CD14-positive monocyte (primary cell): ENCODE measurements around the gene GCKR. TPM values are rescaled to one million over a fixed set of nuclear protein-coding genes. Genes with fewer than 3 reads are reported as not detected.

ENCODE experiments used
- DNase-seq, 3 donors: peaks; one replicate each; pipeline ENCODE4 v3.0.0-alpha.2; 2011 to 2022
- H2AFZ ChIP-seq: 2 replicates; pipeline ENCODE4 v1.6.0; 2012; ENCODE audit warnings: mild to moderate bottlenecking, low read depth, low read length, inconsistent platforms; ENCODE audit not compliant: insufficient read depth, poor library complexity, severe bottlenecking
- H3K27ac ChIP-seq, 2 donors: 1 replicate in 1 of 2; 2 replicates in 1 of 2; pipeline ENCODE4 v1.5.1; 2012 to 2013; ENCODE audit warnings: low read length in 2 of 2, control low read depth in 1 of 2, inconsistent platforms in 1 of 2, low read depth in 1 of 2, mild to moderate bottlenecking in 1 of 2
- H3K27me3 ChIP-seq, 2 donors: one replicate each; pipeline versions ENCODE4 v1.6.0 to v1.6.1; 2011 to 2013; ENCODE audit warnings: low read length in 2 of 2; ENCODE audit not compliant: control insufficient read depth in 2 of 2, insufficient read depth in 2 of 2
- H3K36me3 ChIP-seq, 2 donors: replicated peaks in 1 of 2; 1 replicate in 1 of 2; 2 replicates in 1 of 2; pipeline versions ENCODE4 v1.5.1 to v1.6.1; 2012 to 2013; ENCODE audit warnings: low read length in 2 of 2, control low read depth in 1 of 2, inconsistent platforms in 1 of 2, mild to moderate bottlenecking in 1 of 2; ENCODE audit not compliant: insufficient read depth in 2 of 2, control insufficient read depth in 1 of 2
- H3K4me1 ChIP-seq, 2 donors: 1 replicate in 1 of 2; 2 replicates in 1 of 2; pipeline versions ENCODE4 v1.5.1 to v1.6.1; 2012 to 2013; ENCODE audit warnings: low read length in 2 of 2, control low read depth in 1 of 2, inconsistent platforms in 1 of 2, mild to moderate bottlenecking in 1 of 2, moderate library complexity in 1 of 2; ENCODE audit not compliant: insufficient read depth in 2 of 2, control insufficient read depth in 1 of 2
- H3K4me2 ChIP-seq: replicated peaks from 2 replicates; pipeline ENCODE3; 2012; ENCODE audit warnings: low read length, moderate library complexity, mild to moderate bottlenecking; ENCODE audit not compliant: poor library complexity, severe bottlenecking; ENCODE audit errors: extremely low read depth
- H3K4me3 ChIP-seq, 3 experiments: fragments of 200-600 bp in 1 of 3; sonication (generic) in 1 of 3; replicated peaks in 1 of 3; 1 replicate in 2 of 3; 2 replicates in 1 of 3; pipeline ENCODE4 v1.5.1; 2011 to 2013; ENCODE audit warnings: low read length in 3 of 3, mild to moderate bottlenecking in 3 of 3, control low read depth in 2 of 3, low read depth in 2 of 3, inconsistent platforms in 1 of 3, moderate library complexity in 1 of 3
- H3K79me2 ChIP-seq: 2 replicates; pipeline ENCODE4 v1.6.0; 2012; ENCODE audit warnings: mild to moderate bottlenecking, control low read depth, inconsistent platforms, low read length, moderate library complexity; ENCODE audit not compliant: insufficient read depth
- H3K9ac ChIP-seq: 2 replicates; pipeline ENCODE4 v1.6.0; 2017; ENCODE audit warnings: low read length, mild to moderate bottlenecking; ENCODE audit not compliant: insufficient read depth, poor library complexity, severe bottlenecking
- H3K9me3 ChIP-seq, 2 donors: replicated peaks in 1 of 2; 1 replicate in 1 of 2; 2 replicates in 1 of 2; pipeline versions ENCODE4 v1.5.1 to v1.6.1; 2012 to 2013; ENCODE audit warnings: low read length in 2 of 2, control low read depth in 1 of 2; ENCODE audit not compliant: control insufficient read depth in 1 of 2, insufficient read depth in 1 of 2
- H4K20me1 ChIP-seq: 2 replicates; pipeline ENCODE4 v1.6.0; 2012; ENCODE audit warnings: mild to moderate bottlenecking, low read length, control low read depth, moderate library complexity; ENCODE audit not compliant: insufficient read depth
- H3K27ac Mint-ChIP-seq, 7 donors: one replicate each; pipeline ENCODE4 v1.8.0; 2020; ENCODE audit warnings: mild to moderate bottlenecking in 7 of 7, mixed read lengths in 7 of 7, moderate library complexity in 6 of 7, inconsistent platforms in 2 of 7
- H3K27me3 Mint-ChIP-seq, 3 donors: one replicate each; pipeline ENCODE4 v1.8.0; 2021 to 2022; ENCODE audit warnings: low read depth in 3 of 3, mild to moderate bottlenecking in 3 of 3, mixed read lengths in 3 of 3, moderate library complexity in 3 of 3, inconsistent platforms in 1 of 3
- H3K36me3 Mint-ChIP-seq, 2 donors: one replicate each; pipeline ENCODE4 v1.8.0; 2020; ENCODE audit warnings: mixed read lengths in 2 of 2, inconsistent platforms in 1 of 2, mild to moderate bottlenecking in 1 of 2
- H3K4me1 Mint-ChIP-seq: one replicate; pipeline ENCODE4 v1.8.0; 2020; ENCODE audit warnings: mild to moderate bottlenecking, mixed read lengths
- H3K4me3 Mint-ChIP-seq, 2 donors: one replicate each; pipeline ENCODE4 v1.8.0; 2020; ENCODE audit warnings: mild to moderate bottlenecking in 2 of 2, mixed read lengths in 2 of 2, moderate library complexity in 1 of 2
- H3K9me3 Mint-ChIP-seq, 7 donors: one replicate each; pipeline ENCODE4 v1.8.0; 2020 to 2022; ENCODE audit warnings: mixed read lengths in 7 of 7, mild to moderate bottlenecking in 6 of 7, moderate library complexity in 6 of 7, inconsistent platforms in 2 of 7
- CTCF ChIP-seq: fragments of 200-600 bp; IDR thresholded peaks from one replicate; pipeline ENCODE4 v1.8.0; 2022; ENCODE audit warnings: antibody characterized with exemption, mild to moderate bottlenecking
- WGBS: methylation state at CpG from one replicate; pipeline ENCODE4 v1.1.5; 2013; ENCODE audit warnings: missing lambda C conversion rate; ENCODE audit not compliant: insufficient coverage; 5-methylcytosine and 5-hydroxymethylcytosine counted together
- intact Hi-C, 2 donors: fragments of 100-400 bp; cut with micrococcal nuclease; formaldehyde crosslinking; loops; one replicate each; pipeline versions ENCODE4 v1.15.0 to v1.15.1; 2023
- polyA plus RNA-seq, 3 donors: library from polyadenylated mRNA; depleted of rRNA in 1 of 3; unstranded in 2 of 3; stranded (reverse) in 1 of 3; fragments of 300-500 nt in 2 of 3; fragments of >200 nt in 1 of 3; fragmentation: Illumina TruSeq in 2 of 3; gene quantifications; 1 replicate in 2 of 3; 2 replicates in 1 of 3; pipeline ENCODE4 v1.2.3, GENCODE V29; 2012 to 2021

GCKR gene
- polyA plus RNA-seq, 3 donors, result not detected

- WGBS, result 93% methylated on average over 2 of the region's 2 CpGs
- intact Hi-C loops, result no loop called here
Measured at GRCh38 chr2:27559228-27559627, 62.6 kb downstream of the GCKR start.

GRCh38 chr2:27561060-27561459 lies 64.4 kb downstream of the GCKR start:
- WGBS, result no CpG with 5 or more reads among the region's 2 CpGs
- peaks cover 0 to 2% (median 0%) of the 10 kb centered on the region in 7 donors for H3K9me3 Mint-ChIP-seq
- H3K4me3 Mint-ChIP-seq, result no peak overlapping the region

More at GRCh38 chr2:27559228-27559627, 62.6 kb downstream of the GCKR start:
- no peak for DNase-seq
- Histone ChIP-seq H3K4me3 (no peak overlapping the region), H2AFZ (no peak overlapping the region), H3K4me1 (no peaks in the 10 kb centered on the region), H3K4me2 (no peak overlapping the region), H3K36me3 (no peaks in the 10 kb centered on the region), H4K20me1 (no peaks in the 10 kb centered on the region), H3K9ac (no peak overlapping the region), H3K9me3 (no peaks in the 10 kb centered on the region), H3K27ac (no peak overlapping the region), H3K79me2 (no peaks in the 10 kb centered on the region), H3K27me3 (peaks cover 0 to 8% of the 10 kb centered on the region in 2 donors)
- Mint-ChIP-seq H3K4me3 (no peak overlapping the region), H3K27ac (no peak overlapping the region), H3K27me3 (peaks cover 6 to 28% (median 6%) of the 10 kb centered on the region in 3 donors), H3K36me3 (no peaks in the 10 kb centered on the region), H3K4me1 (no peaks in the 10 kb centered on the region), H3K9me3 (peaks cover 0 to 2% (median 0%) of the 10 kb centered on the region in 7 donors)
- TF ChIP-seq CTCF, result no peak

More at GRCh38 chr2:27561060-27561459, 64.4 kb downstream of the GCKR start:
- intact Hi-C loops, result no loop called here
- Histone ChIP-seq H3K9me3 (no peaks in the 10 kb centered on the region), H3K27ac (no peak overlapping the region), H3K79me2 (no peaks in the 10 kb centered on the region), H3K4me1 (no peaks in the 10 kb centered on the region), H3K36me3 (no peaks in the 10 kb centered on the region), H3K4me3 (no peak overlapping the region), H3K27me3 (peaks cover 0 to 4% of the 10 kb centered on the region in 2 donors), H3K4me2 (no peak overlapping the region), H2AFZ (no peak overlapping the region), H4K20me1 (no peaks in the 10 kb centered on the region), H3K9ac (no peak overlapping the region)
- H3K27me3 Mint-ChIP-seq, result peaks cover 0 to 24% (median 2%) of the 10 kb centered on the region in 3 donors
- H3K36me3 Mint-ChIP-seq, result no peaks in the 10 kb centered on the region
- no peaks in the 10 kb centered on the region for H3K4me1 Mint-ChIP-seq
- no peak for TF ChIP-seq CTCF
- DNase-seq, result no peak
- no peak overlapping the region for H3K27ac Mint-ChIP-seq
